GM21367 (cell line): Measurements from ENCODE around the gene LAMTOR4.
"Not testable (repeated sequence)": the region's sequence is repeated elsewhere in the genome, so short reads cannot be mapped to it uniquely, and the experiment has no call there.

ENCODE experiments used
- ATAC-seq: cut with Tn5 transposase; IDR thresholded peaks from one replicate; pipeline ENCODE4 v1.9.1; 2021; ENCODE audit not compliant: unreplicated experiment

Gene LAMTOR4

DNA sequence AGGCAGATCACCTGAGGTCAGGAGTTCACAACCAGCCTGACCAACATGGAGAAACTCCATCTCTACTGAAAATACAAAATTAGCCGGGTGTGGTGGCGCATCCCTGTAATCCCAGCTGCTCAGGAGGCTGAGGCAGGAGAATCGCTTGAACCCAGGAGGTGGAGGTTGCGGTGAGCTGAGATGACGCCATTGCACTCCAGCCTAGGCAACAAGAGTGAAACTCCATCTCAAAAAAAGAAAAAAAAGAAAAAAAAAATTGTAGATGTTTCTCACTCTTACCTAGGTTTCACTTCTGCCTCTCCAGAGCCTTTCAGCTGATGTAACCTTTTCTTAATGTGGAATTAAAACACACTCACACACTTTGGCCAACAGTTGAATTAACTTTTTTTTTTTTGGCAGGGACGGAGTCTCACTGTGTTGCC, 47.2 kb downstream of the LAMTOR4 start:
- ATAC-seq: not testable (repeated sequence)

- no peak for ATAC-seq
These were observed 49.5 kb downstream of the LAMTOR4 start for GRCh38 chr7:100198266-100198665.

GRCh38 chr7:100200693-100201092, 52.0 kb downstream of the LAMTOR4 start:
- ATAC-seq: no peak
